RKO (cell line): ENCODE results near the gene LUZP1.

Source experiments
- DNase-seq: peaks from one replicate; pipeline ENCODE4 v3.0.0-alpha.2; 2016; ENCODE audit warnings: low spot score

Gene LUZP1

GRCh38 chr1:23152966-23153684 lies 15.5 kb downstream of the LUZP1 start:
- no peak for DNase-seq

GRCh38 chr1:23150742-23151141 lies 17.9 kb downstream of the LUZP1 start:
- DNase-seq = no peak

- no peak for DNase-seq
These were observed 18.5 kb downstream of the LUZP1 start for GRCh38 chr1:23150125-23150524.

GRCh38 chr1:23149114-23149513 lies 19.5 kb downstream of the LUZP1 start:
- no peak for DNase-seq

- no peak for DNase-seq
These were observed 20.6 kb downstream of the LUZP1 start for GRCh38 chr1:23148084-23148483.

- no peak for DNase-seq
These were observed 27.6 kb downstream of the LUZP1 start for GRCh38 chr1:23140940-23141596.

GRCh38 chr1:23135268-23135667 lies 33.4 kb downstream of the LUZP1 start:
- DNase-seq = no peak

GRCh38 chr1:23134055-23134454 lies 34.6 kb downstream of the LUZP1 start:
- no peak for DNase-seq

GRCh38 chr1:23133587-23133986 lies 35.1 kb downstream of the LUZP1 start:
- DNase-seq = no peak

- DNase-seq = no peak
These were observed 36.6 kb downstream of the LUZP1 start for GRCh38 chr1:23132033-23132432.

GRCh38 chr1:23129846-23130245 lies 38.8 kb downstream of the LUZP1 start:
- DNase-seq = no peak

GRCh38 chr1:23126801-23127200 lies 41.9 kb downstream of the LUZP1 start:
- no peak for DNase-seq

- DNase-seq = no peak
These were observed 42.5 kb downstream of the LUZP1 start for GRCh38 chr1:23126200-23126599.

- DNase-seq = no peak
These were observed 43.2 kb downstream of the LUZP1 start for GRCh38 chr1:23125489-23125888.

- no peak for DNase-seq
These were observed 44.2 kb downstream of the LUZP1 start for GRCh38 chr1:23124259-23125026.

GRCh38 chr1:23123528-23123927 lies 45.1 kb downstream of the LUZP1 start:
- no peak for DNase-seq

- DNase-seq = no peak
These were observed 45.9 kb downstream of the LUZP1 start for GRCh38 chr1:23122796-23123195.

GRCh38 chr1:23122023-23122748 lies 46.5 kb downstream of the LUZP1 start:
- DNase-seq = no peak

- no peak for DNase-seq
These were observed 48.3 kb downstream of the LUZP1 start for GRCh38 chr1:23120383-23120782.

GRCh38 chr1:23118957-23119792 lies 49.5 kb downstream of the LUZP1 start:
- DNase-seq = no peak

- no peak for DNase-seq
These were observed 50.2 kb downstream of the LUZP1 start for GRCh38 chr1:23118407-23118806.
